ENCODE data around the gene GRB7.

GRCh38 chr17:39699818-39700147 lies 38.0 kb upstream of the GRB7 start, which contains the start of gene ERBB2:
- TF ChIP-seq REST (IDR thresholded peaks at IDR 0.05; ENCODE audit: insufficient read depth in 1 of 2, low read depth in 2 of 2, low read length in 2 of 2): no peak
- no peak for TF ChIP-seq TAF1 (IDR thresholded peaks at IDR 0.05; ENCODE audit: borderline replicate concordance, insufficient read depth, low read length)
- no peak for TF ChIP-seq FOXP2 (optimal IDR thresholded peaks at IDR 0.05; ENCODE audit: borderline replicate concordance, extremely low read depth, extremely low read length, insufficient read depth)

Measured in PFSK-1 (cell line).